Activated CD4-positive, alpha-beta T cell treated with anti-CD3 and anti-CD28 coated beads for 1 hour (primary cell): ENCODE data around the gene ANKRD33B.
"Not testable (repeated sequence)": the region's sequence is repeated elsewhere in the genome, so short reads cannot be mapped to it uniquely, and the experiment has no call there.

Experiments used
- DNase-seq: peaks from one replicate; pipeline ENCODE4 v3.0.0-alpha.2; 2020

The ANKRD33B gene

GRCh38 chr5:10624206-10624605, 60.3 kb downstream of the ANKRD33B start:
- no peak for DNase-seq

DNA sequence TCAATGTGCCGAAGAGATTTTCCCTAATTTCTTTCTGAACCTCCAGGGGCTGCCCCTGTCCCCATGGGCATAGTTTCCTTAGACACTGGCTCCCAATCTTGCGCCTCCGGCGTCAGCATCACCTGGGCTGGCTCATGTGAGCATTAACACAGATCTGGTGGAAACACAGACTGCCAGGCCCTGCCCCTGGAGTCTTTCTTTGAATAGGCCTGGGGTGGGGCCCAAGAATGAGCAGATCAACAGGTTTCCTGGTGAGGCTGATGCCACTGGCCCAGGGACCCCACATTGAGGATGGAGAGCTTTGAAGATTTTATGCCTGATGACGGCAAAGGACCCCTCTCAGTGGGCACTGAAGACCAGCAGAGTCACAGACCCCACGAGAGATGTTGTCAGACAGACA, 60.8 kb downstream of the ANKRD33B start:
- DNase-seq = no peak

DNA sequence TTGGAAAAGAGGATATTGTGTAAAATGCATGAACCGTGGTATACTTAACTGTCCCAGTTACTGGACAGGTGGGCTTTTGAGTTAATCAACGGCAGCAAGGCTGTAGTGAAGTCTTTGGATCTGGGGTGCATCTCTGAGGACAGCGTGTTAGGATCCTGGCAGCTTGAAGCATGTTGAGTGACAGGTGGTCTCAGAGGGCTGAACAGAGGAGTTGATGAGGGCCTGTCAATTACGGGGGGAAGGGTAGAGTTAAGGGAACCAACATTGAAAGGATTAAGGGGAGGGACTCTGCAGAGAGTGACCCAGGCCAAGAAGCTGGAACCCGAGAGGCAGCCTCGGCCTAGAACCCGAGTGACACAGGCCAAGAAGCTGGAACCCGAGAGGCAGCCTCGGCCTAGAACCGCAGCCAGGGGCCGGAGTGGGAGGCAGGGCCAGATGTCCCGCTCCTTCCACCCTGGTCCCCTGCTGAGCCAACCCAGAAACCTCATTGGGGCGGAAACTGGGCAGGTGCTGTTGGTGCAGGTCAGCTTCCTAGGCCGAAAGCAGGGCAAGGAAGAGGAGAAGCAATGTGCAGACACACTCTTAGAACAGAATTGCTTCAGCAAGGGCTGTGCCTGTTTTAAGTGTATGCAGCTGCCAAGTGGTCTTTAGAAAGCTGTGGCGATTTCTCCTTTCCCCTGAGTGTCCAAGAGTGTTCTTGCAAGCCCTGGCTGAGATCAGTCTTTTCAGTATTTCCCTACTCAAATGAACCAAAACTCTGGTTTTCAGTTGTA, 62.0 kb downstream of the ANKRD33B start:
- DNase-seq = no peak

DNA sequence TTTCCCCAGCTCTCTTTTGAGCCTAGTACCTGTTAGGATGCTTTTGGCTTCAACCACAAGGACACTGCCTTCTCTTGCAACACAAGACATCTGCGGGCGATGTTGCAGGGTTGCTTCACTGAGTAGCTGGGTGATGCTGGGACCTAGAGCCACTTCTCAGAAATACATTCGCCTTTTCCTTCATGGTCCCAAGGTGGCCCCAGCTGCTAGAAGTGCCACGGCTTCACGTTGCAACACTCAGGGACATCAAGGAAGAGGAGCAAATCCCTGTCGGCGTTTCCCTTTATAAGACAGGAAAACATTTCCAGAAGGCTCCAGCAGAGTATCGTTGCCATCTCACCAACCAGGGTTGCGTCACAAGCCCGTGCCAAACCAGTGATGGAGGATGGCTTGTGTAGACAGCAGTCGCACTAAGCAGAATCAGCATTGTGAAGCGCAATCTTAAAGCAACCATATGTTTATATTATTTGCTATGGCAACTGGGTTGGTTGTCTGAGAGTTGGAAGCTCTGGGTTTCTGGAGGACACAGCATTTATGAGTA, 62.7 kb downstream of the ANKRD33B start:
- DNase-seq = no peak

GRCh38 chr5:10627160-10627701, 63.4 kb downstream of the ANKRD33B start:
- no peak for DNase-seq

DNA sequence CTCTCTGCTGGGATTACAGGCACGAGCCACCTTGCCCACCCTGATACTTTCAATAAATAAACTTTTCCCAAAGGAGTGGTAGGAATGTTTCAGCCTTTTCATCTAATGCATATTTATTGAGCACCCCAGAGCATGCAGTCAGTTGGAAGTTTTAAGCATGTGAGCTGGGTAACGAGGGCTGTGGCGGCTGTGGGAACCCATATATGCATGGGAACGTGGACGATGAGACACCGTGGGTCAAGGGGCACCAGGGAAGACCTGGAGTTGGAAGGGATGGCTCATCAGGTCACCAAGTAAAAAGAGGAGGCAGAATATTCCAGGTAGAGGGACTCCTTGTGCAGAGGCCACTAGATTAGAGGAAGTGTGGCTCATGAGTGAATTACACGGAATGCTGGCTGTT, 64.7 kb downstream of the ANKRD33B start:
- DNase-seq = no peak

GRCh38 chr5:10629682-10630081, 65.8 kb downstream of the ANKRD33B start:
- no peak for DNase-seq

DNA sequence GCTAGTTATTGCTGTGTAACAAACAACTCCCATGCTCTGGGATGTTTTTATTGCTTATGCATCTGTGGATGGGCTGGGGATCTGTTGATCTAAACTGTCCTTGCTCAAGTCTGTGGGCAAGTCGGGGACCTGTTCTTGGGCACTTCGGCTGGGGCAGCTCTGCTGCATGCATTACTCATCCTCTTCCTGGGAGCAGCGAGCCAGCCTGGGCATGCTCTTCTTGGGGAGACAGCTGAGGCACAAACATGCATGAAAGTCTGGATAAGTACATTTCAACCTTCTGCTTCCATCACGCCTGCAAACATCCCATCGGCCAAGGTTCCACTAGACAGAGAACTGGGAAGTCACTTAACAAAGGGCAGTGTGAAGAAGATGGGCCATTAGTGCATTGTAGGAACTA, 66.3 kb downstream of the ANKRD33B start:
- DNase-seq = no peak

GRCh38 chr5:10630744-10631143, 66.9 kb downstream of the ANKRD33B start:
- not testable (repeated sequence) for DNase-seq

DNA sequence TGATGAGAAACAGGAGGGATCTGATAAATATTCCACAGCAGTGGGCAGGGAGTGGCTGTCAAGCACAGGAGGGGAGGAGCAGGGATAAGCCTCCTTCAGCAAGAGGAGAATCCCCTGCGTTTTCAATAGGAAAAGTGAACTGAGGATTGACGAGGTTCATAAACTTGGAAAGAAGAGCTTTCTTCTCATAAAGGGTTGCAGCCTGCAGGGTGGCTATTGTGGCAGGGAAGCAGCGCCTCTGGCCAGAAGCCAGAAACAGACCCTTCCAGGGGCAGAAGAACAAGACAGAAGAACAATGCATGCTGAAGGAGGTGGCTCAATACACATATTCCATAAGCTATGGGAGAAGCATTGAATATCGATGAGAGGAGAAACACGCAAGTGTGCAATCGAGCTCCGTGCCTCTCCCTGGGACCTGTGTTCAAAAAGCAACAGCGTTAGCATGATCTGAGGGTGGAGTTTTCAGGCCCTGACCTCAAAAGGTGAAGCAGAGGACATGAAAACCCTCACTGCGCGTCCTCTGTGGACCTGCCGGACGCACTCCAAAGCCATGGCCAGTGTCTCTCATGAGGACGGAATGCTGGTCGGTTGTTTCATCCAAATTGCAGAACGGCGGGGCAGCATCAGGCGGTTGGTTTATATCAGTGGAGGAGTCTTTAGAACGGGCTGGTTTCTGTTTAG, 67.6 kb downstream of the ANKRD33B start:
- DNase-seq = no peak

GRCh38 chr5:10632110-10632761, 68.4 kb downstream of the ANKRD33B start:
- no peak for DNase-seq

DNA sequence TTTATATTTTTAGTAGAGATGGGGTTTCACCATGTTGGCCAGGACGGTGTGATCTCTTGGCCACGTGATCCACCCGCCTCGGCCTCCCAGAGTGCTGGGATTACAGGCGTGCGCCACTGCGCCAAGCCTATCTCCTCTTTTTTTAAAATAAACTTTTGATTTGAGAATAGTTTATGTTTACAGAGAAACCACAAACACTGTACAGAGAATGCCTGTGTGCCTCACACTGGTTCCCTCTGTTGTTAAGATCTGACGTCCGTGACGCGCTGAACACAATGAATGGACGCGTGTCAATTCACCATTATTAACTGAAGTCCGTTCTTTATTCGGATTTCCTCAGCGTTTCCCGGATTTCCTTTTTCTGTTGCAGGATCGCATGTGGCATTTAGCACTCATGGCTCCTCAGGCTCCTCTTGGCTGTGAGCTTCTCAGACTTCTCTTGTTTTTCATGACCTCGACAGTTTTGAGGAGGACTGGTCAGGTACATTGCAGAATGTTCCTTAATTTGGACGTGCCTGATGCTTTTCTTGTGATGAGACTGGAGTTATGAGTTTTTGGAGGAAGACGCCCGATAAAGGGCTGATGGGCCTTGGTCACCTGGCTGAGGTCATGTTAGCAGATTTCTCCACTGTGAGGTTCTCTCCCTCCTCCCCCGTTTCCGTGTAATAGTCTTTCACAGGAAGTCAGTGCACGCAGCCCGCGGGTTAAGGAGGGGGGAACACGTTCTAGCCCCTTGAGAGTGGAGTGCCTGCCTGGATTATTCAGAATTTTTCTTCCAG, 69.6 kb downstream of the ANKRD33B start:
- DNase-seq = no peak

- no peak for DNase-seq
These were observed 70.2 kb downstream of the ANKRD33B start for GRCh38 chr5:10634050-10634449.

DNA sequence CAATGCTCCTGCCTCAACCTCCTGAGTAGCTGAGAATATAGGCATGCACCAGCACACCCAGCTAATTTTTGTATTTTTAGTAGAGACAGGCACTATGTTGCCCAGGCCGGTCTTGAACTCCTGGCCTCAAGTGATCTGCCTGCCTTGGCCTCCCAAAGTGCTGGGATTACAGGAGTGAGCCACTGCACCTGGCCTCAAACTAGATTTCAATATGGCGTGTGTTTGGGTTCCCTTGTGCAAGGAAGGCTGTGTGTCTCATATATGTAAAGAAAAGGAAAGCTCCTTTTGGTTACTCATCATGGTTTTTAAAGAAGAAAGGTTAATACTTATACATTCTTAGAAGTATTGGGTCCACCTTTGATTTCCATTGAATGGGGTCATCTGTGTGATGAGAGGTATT, 70.7 kb downstream of the ANKRD33B start:
- DNase-seq = no peak

DNA sequence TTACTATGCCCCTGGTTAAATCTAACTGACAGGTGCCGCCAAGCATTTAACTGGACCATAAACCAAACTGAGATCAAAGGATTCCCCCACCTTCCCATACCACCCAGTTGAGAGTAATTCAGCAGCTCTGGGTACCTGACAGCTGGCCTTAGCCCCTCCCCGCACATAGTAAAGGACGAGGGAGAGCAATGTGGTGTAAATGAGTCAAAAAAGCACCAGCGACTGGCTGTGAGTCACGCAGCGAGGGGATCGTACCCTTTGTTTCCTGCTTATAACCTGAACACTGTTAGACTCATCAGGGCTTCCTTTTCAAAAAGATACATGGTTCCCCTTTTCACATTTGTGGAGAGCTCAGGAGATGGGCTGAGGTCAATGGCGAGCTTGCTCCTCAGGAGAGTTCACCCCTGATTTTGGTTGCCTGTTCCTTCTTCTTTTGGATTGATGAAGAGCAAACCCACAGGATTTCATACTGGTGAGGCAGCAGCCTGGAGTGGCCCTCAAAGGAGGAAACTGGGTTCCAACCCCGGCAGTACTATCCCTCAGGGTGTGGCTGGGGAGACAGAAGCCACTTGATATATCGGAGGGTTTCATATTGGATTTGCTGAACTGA, 71.5 kb downstream of the ANKRD33B start:
- DNase-seq = peak; percentile 42

DNA sequence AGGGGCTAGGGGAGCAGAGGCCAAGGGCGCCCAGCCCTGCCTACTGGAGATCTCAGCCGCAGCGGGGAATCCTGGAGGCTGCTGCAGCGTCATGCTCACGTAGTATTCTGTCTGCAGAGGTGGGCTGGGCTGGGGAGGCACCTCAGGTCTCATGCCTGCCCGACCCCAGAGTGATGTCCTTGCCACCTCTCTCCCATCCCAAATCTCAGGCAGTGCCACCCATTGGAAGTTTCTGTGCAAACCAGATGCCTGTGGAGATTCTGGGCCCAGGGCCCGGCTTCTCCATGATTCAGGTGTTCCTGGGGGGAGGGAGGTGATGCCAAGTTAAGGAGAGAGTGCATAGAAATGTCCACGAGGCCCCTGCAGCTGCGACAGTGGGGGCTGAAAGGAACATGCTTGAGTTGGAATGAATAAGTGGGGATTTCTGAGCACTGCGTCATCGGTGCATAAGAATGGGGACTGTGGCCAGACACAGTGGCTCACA, 72.0 kb downstream of the ANKRD33B start:
- no peak for DNase-seq

DNA sequence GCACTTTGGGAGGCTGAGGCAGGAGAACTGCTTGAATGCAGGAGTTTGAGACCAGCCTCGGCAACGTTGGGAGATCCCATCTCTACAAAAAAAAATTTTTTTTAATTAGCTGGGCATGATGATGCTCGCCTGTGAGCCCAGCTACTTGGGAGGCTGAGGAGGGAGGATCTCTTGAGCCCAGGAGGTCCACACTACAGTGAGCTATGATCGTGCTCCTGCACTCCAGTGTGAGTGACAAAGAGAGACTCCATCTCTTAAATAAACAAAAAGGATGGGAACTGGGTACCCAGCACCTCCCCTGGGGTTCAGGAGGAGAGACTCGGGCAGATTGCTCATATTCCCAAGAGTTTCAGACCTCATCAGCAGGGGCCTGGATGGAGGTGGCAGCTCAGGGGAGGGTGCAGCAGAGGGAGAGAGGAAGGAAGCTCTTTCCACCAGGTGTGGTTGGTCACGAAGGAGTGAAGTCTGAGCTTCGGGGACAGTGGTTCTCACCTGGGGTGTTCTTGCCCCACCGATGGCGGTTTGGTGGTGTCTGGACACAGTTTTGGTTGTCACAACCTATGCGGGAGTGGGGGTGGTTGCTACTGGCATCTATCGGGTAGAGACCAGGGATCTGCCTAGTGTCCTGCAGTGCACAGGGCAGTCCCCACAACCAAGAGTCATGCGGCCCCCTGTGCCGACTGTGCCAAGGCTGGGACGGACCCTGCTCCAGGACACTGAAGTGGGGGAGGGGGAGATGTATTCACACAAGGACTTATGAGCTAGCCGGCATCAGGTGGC, 72.7 kb downstream of the ANKRD33B start:
- no peak for DNase-seq

DNA sequence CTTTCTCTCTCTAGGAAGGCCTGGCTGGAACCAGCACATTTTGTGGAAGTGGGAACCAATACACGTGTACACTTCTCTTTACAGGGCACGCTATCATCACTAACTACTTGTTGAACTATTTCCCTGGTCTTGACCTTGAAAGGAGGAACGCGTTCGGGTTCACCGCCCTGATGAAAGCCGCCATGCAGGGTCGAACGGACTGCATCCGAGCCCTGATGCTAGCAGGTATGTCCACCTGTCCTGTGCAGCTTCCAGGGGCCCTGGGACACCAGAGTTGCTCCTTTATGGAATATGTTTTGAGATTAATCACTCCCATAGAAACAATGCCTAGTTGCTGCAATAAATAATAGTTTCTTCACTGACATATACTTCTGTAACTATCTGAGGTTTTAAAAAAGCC, 74.1 kb downstream of the ANKRD33B start:
- no peak for DNase-seq

DNA sequence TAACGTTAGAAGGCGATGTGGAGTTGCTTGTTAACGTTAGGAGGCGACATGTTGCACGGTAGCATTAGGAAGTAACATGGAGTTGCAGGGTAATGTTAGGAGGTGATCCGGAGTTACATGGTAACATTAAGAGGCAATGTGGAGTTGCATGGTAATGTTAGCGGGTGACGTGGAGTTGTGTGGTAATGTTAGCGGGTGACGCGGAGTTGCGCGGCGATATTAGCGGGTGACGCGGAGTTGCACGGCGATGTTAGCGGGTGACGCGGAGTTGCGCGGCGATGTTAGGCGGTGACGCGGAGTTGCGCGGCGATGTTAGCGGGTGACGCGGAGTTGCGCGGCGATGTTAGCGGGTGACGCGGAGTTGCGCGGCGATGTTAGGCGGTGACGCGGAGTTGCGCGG, 74.9 kb downstream of the ANKRD33B start:
- not testable (repeated sequence) for DNase-seq

GRCh38 chr5:10639846-10640368, 76.0 kb downstream of the ANKRD33B start:
- no peak for DNase-seq

GRCh38 chr5:10642367-10642766, 78.5 kb downstream of the ANKRD33B start:
- DNase-seq = no peak
